GM20431 (cell line): Measurements from ENCODE around the gene TPCN2.

Experiments used
- in situ Hi-C: fragments of 300-500 bp; cut with MseI, MboI; formaldehyde crosslinking; loops from one replicate; pipeline ENCODE4 v1.15.0; 2020; ENCODE audit warnings: low sequenced_read_pairs; ENCODE audit not compliant: unreplicated experiment

TPCN2 gene

GRCh38 chr11:69035150-69035945, 13.4 kb upstream of the TPCN2 start:
- in situ Hi-C loops = no loop called here

DNA sequence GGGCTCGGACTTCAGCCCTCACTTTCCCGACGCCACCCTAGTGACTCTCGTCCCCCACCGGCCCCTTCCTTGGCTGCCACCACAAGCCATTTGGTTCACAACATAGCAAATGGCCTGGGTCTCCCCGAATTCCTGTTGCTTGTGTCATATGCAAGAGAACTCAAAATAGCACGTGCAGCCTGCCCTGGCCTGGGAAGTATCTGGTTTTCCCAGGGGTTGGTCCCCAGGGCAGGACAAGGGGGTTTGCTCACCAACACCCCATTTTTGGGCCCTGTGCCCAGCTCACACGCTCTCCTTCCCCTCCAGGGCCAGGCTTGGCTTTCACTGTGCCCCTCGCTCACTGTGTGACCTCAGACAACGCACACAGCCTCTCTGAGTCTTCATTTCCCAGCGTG, 12.8 kb upstream of the TPCN2 start:
- in situ Hi-C loops = no loop called here

- in situ Hi-C loops = no loop called here
Measured at GRCh38 chr11:69037074-69037473, 11.7 kb upstream of the TPCN2 start.

DNA sequence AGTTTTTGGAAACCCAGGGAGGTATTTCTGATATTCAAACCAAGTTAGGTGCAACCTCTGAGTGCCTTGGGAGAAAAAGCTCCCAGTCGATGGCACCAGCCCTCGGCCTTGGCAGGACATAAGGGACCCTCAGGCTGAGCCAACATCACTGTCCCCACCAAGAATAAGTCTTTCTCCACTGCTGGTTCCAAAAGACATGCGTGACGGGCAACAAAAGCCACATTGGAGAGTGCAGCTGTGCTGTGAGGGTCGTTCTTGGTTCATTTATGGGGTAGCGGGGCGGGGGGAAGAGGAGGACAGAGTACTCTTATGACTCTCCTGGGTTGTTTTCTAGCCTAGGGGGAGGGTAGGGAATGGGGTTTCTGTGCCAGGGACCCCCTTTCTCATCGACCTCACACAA, 11.2 kb upstream of the TPCN2 start:
- in situ Hi-C loops = no loop called here

DNA sequence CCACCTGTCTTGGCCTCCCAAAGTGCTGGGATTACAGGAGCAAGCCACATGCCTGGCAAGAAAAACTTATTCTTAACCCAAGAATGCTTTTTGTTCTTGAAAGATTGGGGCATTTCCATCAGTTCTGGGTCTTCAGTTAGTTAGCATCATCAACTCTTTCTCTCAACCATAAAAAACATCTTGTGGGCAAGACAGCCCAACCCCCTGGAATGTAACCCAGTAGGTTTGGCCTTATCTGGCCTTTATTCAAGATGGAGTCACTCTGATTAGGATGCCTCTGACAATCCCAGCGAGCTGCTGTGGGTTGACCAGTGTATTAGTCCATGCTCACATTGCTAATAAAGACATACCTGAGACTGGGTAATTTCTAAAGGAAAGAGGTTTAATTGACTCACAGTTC, 9.2 kb upstream of the TPCN2 start:
- in situ Hi-C loops = no loop called here

- in situ Hi-C loops = no loop called here
Measured at GRCh38 chr11:69040051-69040450, 8.7 kb upstream of the TPCN2 start.

DNA sequence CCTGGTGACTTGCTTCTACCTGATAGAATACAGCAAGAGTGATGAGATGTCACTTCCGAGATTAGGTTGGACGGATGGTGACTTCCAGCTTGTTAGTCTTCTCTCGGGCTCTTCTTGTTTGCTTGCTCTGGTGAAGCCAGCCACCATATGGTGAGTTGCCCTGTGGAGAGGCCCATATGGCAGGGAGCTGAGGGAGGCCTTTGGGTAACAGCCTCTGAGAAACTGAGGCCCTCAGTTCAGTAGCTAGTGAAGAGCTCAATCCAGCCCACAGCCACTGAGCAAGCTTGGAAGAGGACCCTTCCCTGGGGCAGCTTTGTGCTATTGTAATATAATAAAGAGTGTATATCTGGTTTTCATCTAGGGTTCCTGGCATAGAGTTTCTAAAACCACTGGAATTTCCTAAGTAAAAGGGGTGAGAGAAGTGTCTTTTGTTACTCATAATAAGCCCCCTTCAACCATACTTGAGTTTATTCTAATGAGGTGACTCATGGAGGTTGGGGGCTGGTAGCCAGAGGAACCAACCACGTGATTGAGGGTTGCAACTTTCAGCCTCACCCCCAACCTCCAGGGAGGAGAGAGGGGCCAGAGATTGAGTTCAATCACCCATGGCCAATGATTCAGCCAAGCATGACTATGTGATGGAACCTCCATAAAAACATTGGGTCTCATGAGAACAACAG, 8.0 kb upstream of the TPCN2 start:
- in situ Hi-C loops = no loop called here

DNA sequence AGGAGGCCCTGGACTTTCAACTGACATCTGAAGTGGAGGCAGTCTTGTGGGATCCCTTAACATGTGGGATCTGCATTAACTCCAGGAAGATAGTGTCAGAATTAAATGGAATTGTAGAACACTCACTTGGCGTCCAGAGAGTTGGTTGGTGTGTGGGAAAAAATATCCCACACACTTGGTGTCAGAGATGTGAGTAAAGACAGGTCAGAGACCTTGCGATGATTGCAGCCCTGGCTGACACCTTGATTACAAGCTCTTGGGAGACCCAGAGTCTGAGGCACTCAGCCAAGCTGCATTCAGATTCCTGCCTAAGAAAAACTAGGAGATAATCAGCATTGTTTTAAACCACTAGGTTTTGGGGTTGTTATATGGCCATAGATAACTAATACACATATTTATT, 7.2 kb upstream of the TPCN2 start:
- in situ Hi-C loops = no loop called here

DNA sequence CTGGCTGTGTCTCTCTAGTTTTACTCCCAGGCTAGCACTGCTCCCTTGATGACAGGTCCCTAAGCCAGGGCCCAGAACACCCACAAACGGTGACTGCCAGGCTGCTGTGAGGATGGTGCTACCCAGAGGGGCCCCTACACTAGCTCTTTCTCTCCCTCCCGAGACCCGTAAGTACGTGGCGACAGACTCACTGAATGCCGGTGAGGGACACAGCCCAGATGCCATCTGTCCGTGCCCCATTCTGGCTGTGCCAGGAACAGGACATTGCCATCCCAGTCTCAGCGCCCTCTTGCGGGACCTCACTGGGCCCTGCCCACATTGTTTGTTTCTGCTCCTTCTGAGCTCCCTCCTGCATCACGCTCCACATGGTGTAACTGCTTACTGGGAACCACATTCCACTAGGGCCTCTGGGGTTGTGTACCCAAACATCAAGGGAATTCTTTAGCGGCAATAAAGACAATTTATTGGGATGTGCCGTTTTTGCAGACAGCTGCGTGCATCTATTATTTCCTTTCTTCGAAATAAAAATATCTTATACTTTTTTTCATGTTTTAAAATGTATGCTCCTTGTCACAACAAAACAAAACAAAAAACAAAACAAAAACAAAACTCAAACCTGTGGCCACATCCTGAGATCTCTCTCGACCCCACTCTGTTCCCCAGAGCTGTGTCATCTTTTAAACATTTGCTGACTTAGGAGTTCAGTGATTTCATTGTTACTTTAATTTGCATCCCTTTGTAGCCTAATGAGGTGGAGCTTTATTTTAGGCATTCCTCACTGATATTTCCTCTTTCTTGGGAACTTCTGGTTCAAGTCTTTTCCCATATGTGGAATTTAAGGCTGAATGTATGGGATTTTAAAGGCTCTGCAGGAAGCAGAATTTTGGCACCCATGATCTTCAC, 4.4 kb upstream of the TPCN2 start:
- in situ Hi-C loops = no loop called here

- in situ Hi-C loops = no loop called here
Measured at GRCh38 chr11:69048031-69048693, 570 bp upstream of the TPCN2 start.

DNA sequence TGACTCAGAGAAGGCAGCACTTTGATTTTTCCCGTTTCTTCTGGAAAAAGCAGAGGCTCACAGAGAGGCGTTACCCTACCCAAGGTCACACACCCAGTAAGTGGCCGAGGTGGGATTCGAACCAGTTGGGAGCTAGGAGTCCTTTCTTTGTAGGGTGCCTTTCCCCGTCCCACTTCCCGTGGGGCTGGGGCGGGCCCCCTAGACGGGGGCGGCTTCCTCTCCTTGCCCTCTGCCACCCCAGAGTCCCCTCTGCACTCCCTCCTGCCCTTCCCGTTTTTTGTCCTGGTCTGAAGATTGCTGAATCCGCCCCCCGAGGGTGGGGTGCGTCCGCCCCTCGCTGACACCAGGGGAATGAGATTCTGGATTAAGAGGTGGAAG, 747 bp downstream of the TPCN2 start:
- in situ Hi-C loops = no loop called here

- in situ Hi-C loops = no loop called here
Measured at GRCh38 chr11:69050592-69051380, 2.1 kb downstream of the TPCN2 start.

DNA sequence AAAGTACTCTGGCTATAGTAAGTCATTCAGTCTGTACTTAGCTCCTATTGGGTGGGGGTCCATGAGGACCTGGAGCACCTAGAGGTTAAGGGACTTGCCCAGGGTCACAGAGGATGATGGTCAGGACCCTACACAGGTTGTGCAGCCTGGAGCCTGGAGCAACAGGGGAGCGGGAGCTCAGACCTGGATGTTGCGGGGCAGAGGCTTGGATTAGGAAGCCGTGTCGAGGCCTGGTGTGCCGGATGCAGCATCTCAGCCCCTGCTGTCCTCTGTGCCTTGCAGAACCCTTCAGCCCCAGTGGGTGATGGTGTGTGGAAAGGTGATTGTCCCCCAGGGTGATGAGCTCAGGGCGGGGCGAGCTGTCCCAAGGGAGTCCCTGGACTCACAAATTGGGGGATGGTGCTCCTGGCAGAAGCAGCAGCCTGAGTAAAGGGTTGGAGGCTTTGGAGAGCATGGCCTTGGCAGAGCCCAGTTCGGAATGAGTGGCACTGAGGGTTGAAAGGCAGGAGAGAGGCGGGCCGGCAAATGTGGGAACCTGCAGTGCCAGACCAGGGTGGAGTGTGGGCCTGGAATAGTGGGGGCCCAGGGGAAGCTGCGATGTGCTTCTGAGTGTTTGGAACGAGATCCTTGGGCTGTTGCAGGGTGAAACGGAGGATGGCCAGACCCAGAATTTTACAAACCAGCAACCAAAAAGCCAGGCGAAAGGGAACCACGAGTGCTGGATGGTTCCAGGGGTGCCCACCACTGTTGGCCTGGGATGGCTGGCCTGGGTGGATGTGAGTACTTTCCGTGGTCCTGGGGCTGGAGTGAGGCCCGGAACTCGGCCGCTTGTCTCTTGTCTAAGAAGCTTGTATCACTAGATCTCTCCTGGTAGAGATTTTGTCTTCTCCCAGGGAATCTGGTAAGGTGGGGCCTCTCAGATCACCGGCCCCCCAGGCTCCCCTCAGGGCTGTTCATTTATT, 2.9 kb downstream of the TPCN2 start:
- in situ Hi-C loops = no loop called here

GRCh38 chr11:69052343-69053168, 3.8 kb downstream of the TPCN2 start:
- in situ Hi-C loops = no loop called here

GRCh38 chr11:69053169-69053477, 4.4 kb downstream of the TPCN2 start:
- in situ Hi-C loops = no loop called here

- in situ Hi-C loops = no loop called here
Measured at GRCh38 chr11:69053546-69054396, 5.0 kb downstream of the TPCN2 start.
